ENCODE results near the gene BCL2. TPM values are rescaled to one million over a fixed set of nuclear protein-coding genes. Genes with fewer than 3 reads are reported as not detected.
"Not testable (repeated sequence)": the region's sequence is repeated elsewhere in the genome, so short reads cannot be mapped to it uniquely, and the experiment has no call there.

The BCL2 gene
- total RNA-seq, 1 donor from 2014 or later = 7.7 TPM

DNA sequence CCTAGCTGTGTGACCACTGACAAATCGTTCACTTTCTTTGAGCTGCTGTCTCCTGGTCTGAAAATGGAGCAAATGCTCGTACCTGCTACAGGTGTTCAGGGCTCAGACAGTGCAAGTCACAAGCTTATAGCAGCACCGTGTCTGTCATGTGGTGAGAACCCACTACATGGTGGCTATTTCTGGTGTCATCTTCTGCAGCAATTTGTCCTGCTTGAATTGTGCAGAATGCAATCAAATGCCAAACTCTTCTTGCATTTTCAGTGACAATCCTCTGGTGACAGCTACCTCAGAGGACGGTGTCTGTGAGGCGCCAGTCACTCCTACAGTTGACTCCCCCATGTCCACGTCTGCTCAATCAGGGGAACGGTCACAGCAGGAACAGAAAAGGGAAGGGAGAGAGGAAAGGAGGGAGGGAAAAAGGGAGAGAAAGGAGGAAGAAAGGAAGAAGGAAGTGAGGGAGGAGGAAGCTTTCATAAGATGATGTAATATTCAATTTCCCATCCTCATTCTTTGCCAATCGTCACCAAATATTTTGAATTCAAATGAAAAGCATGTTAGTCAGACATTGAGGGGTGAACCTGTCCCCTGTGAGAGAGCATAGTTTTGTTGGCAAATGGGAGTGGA is 122.2 kb downstream of the BCL2 start:
- ATAC-seq (no peak), DNase-seq (no peak)
- intact Hi-C loops (cut with micrococcal nuclease) = no loop called here

DNA sequence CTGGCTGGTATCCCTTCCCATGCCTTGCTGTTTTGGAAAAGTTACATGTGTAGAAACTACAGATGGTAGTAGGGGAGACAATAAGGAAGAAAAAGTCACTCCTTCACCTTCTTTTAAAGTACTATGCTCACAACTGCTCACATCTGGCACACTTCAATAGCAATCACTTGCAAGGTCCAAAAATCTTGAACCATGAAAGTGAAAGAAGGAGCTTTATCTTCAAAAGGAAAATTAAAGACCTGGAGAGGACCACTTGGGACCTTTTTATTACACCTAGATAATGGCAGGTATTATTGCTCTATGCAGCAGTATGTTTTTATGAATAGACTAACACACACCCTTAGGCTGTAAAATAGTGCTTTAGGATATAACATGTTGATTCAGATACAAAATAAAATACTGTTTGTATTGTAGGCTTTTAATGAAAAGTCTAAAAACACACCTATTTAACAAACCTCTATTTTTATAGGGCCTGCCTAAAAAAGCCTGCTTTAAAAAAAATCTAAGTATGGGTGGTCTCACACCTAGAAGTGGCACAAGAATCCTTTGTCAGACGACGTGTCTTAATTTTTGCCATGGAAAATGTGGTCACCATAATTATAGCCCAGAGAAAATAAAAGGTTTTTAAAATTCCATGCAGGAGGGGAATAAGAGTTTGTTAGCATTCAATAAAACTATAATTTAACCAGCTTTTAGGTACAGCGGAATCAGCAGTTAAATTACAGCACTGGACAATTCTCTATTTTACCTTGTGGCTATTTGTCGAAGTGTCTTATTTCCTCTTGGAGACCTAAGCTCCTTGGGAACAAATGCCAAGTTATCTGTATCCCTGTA is 124.0 kb downstream of the BCL2 start:
- DNase-seq (no peak), ATAC-seq (no peak)
- intact Hi-C loops (cut with micrococcal nuclease) = no loop called here

- DNase-seq = no peak
- intact Hi-C loops (cut with micrococcal nuclease) = no loop called here
- peak; percentile 82 for ATAC-seq
These were observed 126.7 kb downstream of the BCL2 start for GRCh38 chr18:63192885-63193349.

DNA sequence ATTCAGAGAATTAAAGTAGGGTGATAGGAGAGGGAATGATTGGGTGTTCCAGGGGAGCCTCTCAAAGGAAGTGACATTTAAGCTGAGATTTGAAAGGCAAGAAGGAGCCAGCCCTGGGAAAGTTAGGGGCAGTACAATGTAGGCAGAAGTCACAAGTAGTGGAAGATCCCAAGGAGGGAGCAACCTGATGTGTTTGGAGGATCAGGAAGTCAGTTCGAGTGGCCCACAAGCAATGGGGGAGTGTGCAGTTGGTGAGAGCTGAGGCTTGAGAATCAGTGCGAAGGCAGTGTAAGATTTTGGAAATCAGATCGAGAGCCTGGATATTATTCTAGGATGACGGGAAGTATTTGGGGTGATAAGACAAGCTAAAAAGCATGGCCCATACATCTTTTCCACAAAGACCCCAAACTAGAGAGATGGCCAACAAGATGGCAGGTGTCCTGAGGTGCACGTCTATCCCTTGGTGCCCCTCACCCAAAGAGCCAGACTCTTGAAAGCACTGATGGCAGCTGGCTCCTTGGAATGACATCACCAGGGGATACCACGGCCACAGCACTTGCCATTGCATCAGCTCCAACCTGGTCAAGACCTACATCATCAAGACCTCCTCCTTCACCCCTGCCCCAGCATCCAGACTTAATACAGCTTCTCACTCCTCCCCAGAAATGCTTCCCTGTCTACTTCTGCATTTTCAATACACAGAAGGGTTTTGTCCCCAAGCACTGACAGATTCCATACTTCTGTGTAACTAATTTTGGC is 127.3 kb downstream of the BCL2 start:
- DNase-seq (no peak), ATAC-seq (peak; percentile 17)
- intact Hi-C loops (cut with micrococcal nuclease) = no loop called here

- ATAC-seq = no peak
These were observed 128.2 kb downstream of the BCL2 start for GRCh38 chr18:63191413-63191812.

DNA sequence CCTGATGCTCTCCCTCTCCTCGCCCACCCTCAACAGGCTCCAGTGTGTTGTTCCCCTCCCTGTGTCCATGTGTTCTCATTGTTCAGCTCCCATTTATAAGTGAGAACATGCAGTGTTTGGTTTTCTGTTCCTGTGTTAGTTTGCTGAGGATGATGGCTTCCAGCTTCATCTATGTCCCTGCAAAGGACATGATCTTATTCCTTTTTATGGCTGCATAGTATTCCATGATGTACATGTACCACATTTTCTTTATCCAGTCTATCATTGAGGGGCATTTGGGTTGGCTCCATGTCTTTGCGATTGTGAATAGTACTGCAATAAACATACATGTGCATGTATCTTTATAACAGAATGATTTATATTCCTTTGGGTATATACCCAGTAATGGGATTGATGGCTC is 128.7 kb downstream of the BCL2 start:
- intact Hi-C loops (cut with micrococcal nuclease); DNase-seq; ATAC-seq: not testable (repeated sequence)

More at GRCh38 chr18:63191413-63191812, 128.2 kb downstream of the BCL2 start:
- no peak for DNase-seq
- intact Hi-C loops (cut with micrococcal nuclease) = no loop called here

DNA sequence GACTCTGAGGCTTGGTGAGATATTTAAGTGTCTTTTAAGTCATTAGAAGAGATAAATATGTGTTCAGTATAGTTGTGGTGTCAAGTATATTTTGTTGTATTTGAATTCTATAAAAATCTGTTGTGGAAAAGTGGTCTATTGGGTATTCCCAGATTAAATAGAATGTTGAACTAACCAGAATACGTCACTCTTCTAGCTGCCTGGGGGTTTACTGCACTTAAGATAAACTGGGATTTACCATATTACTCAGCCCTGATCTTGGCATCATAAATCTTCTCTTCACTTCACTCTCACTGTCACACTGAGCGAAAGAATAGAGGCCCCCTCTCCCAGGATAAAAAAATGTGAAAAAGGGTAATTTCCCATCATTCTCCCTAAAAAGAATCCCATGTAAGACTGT is 129.8 kb downstream of the BCL2 start:
- ATAC-seq (no peak), DNase-seq (no peak)
- intact Hi-C loops (cut with micrococcal nuclease) = no loop called here

- intact Hi-C loops (cut with micrococcal nuclease) = no loop called here
- DNase-seq (no peak), ATAC-seq (no peak)
These were observed 130.5 kb downstream of the BCL2 start for GRCh38 chr18:63189041-63189440.

DNA sequence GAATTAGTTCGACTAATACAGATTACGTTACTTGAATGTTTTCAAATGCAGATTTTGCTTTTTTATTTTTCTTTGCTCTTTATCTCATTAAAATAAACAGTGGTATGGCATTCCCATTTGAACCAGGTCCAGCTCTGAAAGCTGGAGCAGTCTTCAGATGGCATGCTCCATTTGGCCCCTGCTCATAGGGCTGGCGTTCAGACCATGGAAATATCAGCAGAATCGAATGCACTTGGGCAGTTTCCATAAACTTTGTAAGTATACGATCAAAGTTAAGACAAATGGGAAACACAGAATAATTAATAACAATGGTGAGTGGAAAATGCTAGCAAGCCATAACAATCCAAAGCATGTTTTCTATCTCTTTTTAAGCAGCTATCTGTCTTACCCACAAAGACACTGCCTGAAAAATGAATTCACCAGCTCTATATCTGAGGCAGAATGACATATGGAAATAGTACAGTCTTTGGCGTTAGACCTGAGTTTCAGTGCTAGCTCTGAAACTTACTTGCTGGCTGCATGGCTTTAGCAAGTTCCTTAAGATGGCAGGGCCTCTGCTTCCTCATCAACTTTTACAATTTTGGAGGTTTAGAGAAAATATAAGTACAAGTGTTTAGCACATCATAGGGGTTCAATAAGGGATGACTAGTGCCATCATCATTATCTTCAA is 131.6 kb downstream of the BCL2 start:
- ATAC-seq = no peak
- no peak for DNase-seq
- intact Hi-C loops (cut with micrococcal nuclease) = no loop called here

DNA sequence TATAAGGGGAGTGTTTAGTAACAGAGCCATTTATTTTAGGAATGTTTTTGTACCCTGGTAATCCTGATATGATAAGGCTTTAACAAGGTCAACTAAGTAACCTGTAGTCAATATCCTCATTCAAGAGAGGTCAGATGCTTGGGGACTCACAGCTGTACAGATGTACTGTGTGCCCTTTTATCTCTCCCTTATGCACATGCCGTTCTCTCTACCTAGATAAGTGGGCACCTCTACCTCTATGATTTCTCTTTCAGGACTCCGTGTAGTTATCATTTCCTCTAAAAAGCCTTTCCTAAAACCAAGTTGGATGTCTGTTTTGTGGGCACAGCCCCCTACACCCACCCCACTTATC is 132.4 kb downstream of the BCL2 start:
- intact Hi-C loops (cut with micrococcal nuclease) = no loop called here
- ATAC-seq (peak; percentile 74), DNase-seq (no peak)

- intact Hi-C loops (cut with micrococcal nuclease) = no loop called here
- ATAC-seq (no peak), DNase-seq (no peak)
These were observed 132.9 kb downstream of the BCL2 start for GRCh38 chr18:63186520-63187222.

DNA sequence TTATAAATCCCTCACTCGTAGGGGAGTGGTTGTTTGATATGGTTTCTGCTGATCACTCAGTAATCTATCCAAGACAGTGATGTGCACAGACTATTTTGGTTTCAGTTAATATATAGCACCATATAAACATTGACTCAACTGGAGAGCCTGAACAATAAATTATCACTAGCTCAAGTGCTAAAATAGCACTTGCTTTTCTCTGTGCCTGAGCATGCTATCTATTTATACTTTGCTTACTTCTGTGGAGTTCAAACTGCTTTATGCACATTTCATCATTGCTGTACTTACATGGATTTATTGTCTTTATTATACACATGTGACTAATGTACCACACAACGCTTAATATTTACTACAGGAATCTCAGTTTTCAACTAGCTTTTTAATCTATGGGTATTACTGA is 133.6 kb downstream of the BCL2 start:
- DNase-seq = no peak
- intact Hi-C loops (cut with micrococcal nuclease) = no loop called here
- peak; percentile 54 for ATAC-seq

DNA sequence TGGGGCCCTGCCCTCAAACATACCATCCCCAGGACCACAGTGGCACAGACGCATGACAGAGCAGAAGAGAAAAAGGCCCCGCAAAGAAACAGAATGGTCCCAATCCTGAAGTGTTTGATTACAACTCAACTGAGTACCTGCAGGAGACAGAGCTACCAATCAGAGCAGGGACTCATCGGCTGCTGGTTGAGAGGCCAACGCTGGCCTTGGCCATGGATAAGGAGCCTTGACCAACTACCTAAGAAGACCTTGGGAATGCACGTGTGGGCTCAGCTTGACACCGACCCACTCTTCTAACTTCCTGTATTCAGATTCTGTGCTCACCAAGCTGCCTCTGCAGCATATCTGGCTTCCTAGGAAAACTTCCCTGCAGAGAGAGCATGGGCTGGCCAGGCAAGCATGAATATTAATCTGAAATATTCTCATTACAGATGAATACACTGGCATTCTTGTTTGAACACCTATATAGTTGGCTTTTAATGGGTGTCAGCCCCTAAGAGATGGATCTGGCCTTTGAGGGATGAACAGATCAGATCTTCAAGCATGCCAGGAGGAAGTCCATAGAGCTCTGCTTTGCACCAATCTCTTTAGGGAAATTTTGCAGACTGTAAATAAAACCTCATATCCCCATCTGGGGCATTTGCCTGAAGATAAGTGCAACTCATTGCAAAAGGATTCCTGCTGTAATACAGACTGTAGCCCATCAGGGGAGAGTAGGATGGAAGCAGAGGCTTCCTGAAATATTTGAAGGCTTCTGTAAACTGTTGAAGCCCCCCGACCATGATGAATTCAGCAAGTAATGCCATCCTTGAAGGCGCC is 135.4 kb downstream of the BCL2 start:
- intact Hi-C loops (cut with micrococcal nuclease) = no loop called here

DNA sequence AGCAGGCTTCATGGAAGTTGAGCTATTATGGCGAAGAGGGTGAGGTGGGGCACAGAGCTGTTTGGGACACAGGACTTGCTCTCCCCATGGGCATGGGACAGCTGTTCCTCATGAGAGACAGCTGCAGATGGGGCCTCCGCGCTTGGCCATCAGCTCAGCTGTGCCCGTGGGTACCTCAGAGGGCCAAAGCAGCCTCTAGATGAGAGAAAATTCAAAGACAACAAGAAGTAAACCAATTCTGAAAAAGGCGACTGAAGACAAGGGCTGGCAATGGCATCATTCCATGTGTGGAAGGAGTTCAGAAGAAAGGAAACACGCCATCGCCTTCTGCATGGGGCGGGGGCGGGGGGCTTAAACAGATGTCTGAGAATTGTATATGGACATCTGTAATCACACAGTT is 136.2 kb downstream of the BCL2 start:
- intact Hi-C loops (cut with micrococcal nuclease) = no loop called here
- DNase-seq (no peak), ATAC-seq (no peak)

More for the DNA sequence above, 135.4 kb downstream of the BCL2 start:
- DNase-seq (no peak), ATAC-seq (no peak)

DNA sequence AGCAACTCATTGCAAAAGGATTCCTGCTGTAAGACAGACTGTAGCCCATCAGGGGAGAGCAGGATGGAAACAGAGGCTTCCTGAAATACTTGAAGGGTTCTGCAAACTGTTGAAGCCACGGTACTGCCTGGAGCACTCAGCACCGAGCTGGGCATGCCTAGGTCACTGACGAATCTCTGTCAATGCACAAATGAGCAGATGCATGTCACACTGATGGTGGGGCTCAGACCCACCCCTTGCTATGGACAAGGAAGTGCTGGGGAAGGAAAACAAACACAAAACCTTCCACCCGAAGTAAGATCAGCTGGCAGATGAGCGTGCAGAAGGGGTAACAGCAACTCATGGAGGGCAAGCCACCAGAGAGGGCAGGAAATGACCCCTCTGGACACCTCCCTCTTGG is 136.7 kb downstream of the BCL2 start:
- intact Hi-C loops (cut with micrococcal nuclease) = no loop called here
- DNase-seq (no peak), ATAC-seq (no peak)

GRCh38 chr18:63182310-63182772 is 137.2 kb downstream of the BCL2 start:
- peak; percentile 50 for DNase-seq
- intact Hi-C loops (cut with micrococcal nuclease) = no loop called here
- ATAC-seq = no peak

GRCh38 chr18:63181706-63182309 is 137.8 kb downstream of the BCL2 start:
- ATAC-seq (peak; percentile 34), DNase-seq (no peak)
- intact Hi-C loops (cut with micrococcal nuclease) = no loop called here

- DNase-seq (no peak), ATAC-seq (no peak)
- intact Hi-C loops (cut with micrococcal nuclease) = no loop called here
These were observed 138.6 kb downstream of the BCL2 start for GRCh38 chr18:63180971-63181376.
